ENCODE results near the gene TMEM138. TPM values are rescaled to one million over a fixed set of nuclear protein-coding genes. Genes with fewer than 3 reads are reported as not detected.

Gene TMEM138
- total RNA-seq, 1 donor from 2014 or later, result 52.3 TPM

DNA sequence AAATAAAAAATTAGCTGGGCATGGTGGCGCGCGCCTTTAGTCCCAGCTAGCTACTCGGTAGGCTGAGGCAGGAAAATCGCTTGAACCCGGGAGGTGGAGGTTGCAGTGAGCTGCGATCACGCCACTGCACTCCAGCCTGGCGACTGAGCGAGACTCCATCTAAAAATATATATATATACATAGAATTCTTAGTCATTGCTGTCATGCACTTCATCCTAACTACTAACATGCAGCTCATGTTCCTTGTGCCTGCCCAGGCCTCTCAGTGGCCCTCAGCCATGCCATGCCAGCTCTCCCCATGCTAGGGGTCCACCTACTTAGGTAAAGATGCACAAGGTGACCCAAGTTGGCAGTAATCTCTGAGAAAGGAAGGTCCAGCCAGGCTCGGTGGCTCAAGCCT, 3.6 kb upstream of the TMEM138 start:
- H3K9me3 Mint-ChIP-seq, result no peaks in the 10 kb centered on the region
- no peak overlapping the region for H3K27ac Mint-ChIP-seq

DNA sequence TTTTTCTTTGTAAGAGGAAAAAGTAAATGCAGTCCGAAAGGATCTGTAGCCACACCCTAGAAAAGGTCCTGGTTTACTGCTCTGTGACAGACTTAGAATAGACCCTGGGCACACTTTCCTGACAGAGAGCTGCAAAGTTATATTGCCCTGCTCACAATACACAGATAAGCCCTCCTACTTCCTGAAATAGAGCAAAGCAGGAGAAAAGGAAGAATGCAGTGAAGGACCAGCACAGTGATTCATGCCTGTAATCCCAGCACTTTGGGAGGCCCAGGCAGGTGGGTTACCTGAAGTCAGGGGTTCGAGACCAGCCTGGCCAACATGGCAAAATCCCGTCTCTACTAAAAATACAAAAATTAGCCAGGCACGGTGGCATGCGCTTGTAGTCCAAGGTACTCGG, 2.7 kb upstream of the TMEM138 start:
- no peak for DNase-seq (ENCODE audit: low spot score)
- H3K36me3 Mint-ChIP-seq (ENCODE audit: low read depth), result peaks cover 21% of the 10 kb centered on the region
- intact Hi-C loops (cut with micrococcal nuclease), result no loop called here
- H3K27ac Mint-ChIP-seq, result no peak overlapping the region
- H3K9me3 Mint-ChIP-seq, result no peaks in the 10 kb centered on the region
- H3K4me3 Mint-ChIP-seq (ENCODE audit: low read depth), result no peak overlapping the region
- peaks cover 22% of the 10 kb centered on the region for H3K4me1 Mint-ChIP-seq (ENCODE audit: low read depth)
- H3K27me3 Mint-ChIP-seq (ENCODE audit: low read depth), result no peaks in the 10 kb centered on the region

More for the DNA sequence above, 3.6 kb upstream of the TMEM138 start:
- peaks cover 16% of the 10 kb centered on the region for H3K36me3 Mint-ChIP-seq (ENCODE audit: low read depth)
- H3K4me1 Mint-ChIP-seq (ENCODE audit: low read depth), result peaks cover 20% of the 10 kb centered on the region
- no peak for DNase-seq (ENCODE audit: low spot score)
- H3K27me3 Mint-ChIP-seq (ENCODE audit: low read depth), result no peaks in the 10 kb centered on the region
- H3K4me3 Mint-ChIP-seq (ENCODE audit: low read depth), result no peak overlapping the region
- intact Hi-C loops (cut with micrococcal nuclease), result no loop called here

DNA sequence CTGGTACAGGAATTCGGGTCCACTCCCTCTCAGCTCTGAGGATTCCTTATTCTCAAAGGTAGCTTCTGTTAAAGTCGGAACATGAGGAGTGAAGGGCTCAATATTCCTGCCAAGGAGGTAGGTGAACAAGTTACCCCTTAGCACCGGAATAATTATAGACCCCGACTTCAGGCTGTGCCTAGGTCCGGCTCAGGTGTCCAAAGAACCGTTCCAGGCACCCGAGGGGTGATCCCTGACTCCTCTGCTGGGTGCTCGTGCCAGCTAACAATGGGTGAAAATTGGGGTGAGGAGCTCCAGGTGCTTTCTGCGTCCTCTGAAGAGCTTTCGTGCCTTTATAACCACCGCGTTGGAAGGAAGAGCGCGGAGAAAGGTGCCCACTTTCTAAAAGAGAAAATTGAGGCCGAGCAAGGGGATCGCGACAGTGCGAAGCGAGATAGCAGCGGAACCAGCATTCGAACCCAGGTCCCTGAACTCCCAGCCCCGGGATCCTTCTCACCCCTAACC, 885 bp upstream of the TMEM138 start:
- DNase-seq (ENCODE audit: low spot score), result no peak
- Mint-ChIP-seq H3K4me1 (ENCODE audit: low read depth) (peaks cover 22% of the 10 kb centered on the region), H3K4me3 (ENCODE audit: low read depth) (peak overlapping the region; percentile 100), H3K9me3 (no peaks in the 10 kb centered on the region), H3K36me3 (ENCODE audit: low read depth) (peaks cover 29% of the 10 kb centered on the region), H3K27me3 (ENCODE audit: low read depth) (no peaks in the 10 kb centered on the region), H3K27ac (peak overlapping the region; percentile 99)
- intact Hi-C loops (cut with micrococcal nuclease), result no loop called here

DNA sequence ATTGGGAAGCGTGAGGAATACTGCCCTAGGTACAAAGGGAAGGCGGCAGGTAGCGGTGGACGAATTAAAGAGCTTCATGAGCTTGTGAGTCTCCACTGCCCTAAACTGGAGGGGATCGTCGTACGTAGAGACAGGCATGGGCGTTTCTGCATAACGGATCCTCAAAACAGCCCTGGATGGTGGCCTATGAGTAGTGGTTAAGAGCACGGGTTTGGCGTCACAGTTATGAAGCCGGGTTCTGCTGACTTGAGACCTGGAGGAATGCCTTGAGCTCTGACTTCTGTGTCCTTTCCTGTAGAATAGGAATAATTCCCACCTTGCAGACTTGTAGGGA, 335 bp downstream of the TMEM138 start:
- no peaks in the 10 kb centered on the region for H3K9me3 Mint-ChIP-seq
- no peaks in the 10 kb centered on the region for H3K27me3 Mint-ChIP-seq (ENCODE audit: low read depth)
- peak overlapping the region; percentile 100 for H3K4me3 Mint-ChIP-seq (ENCODE audit: low read depth)
- peak; percentile 36 for DNase-seq (ENCODE audit: low spot score)
- peak overlapping the region; percentile 99 for H3K27ac Mint-ChIP-seq
- intact Hi-C loops (cut with micrococcal nuclease), result loop anchor here (1.0 to 2.0 kb wide), 3 partner anchors 29 to 68 kb away; partner anchors contain the start of genes DDB1, SDHAF2, TKFC and TMEM216
- H3K36me3 Mint-ChIP-seq (ENCODE audit: low read depth), result peaks cover 41% of the 10 kb centered on the region
- H3K4me1 Mint-ChIP-seq (ENCODE audit: low read depth), result peaks cover 22% of the 10 kb centered on the region

DNA sequence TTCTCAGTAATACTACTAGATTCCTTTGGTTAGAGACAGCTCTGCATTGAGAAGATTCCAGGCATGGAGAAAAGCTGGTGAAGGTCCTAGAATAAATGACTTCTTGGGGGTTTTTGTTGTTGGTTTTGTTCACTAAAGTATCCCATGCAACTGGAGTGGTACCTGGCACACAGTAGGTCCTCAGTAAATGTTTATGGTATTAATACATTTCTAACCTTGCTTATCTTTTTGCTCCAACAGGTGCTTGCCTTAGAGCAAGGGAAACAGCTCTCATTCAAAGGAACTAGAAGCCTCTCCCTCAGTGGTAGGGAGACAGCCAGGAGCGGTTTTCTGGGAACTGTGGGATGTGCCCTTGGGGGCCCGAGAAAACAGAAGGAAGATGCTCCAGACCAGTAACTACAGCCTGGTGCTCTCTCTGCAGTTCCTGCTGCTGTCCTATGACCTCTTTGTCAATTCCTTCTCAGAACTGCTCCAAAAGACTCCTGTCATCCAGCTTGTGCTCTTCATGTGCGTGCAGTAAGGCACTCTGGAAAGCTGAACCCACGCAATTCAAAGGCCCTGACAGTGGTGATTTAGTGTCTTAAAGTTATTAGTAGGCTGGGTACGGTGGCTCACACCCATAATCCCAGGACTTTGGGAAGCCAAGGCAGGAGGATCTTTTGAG, 2.0 kb downstream of the TMEM138 start:
- Mint-ChIP-seq H3K36me3 (ENCODE audit: low read depth) (peaks cover 56% of the 10 kb centered on the region), H3K4me3 (ENCODE audit: low read depth) (peak overlapping the region; percentile 100), H3K4me1 (ENCODE audit: low read depth) (peaks cover 21% of the 10 kb centered on the region), H3K9me3 (no peaks in the 10 kb centered on the region), H3K27me3 (ENCODE audit: low read depth) (no peaks in the 10 kb centered on the region), H3K27ac (no peak overlapping the region)
- DNase-seq (ENCODE audit: low spot score), result no peak
- intact Hi-C loops (cut with micrococcal nuclease), result no loop called here

DNA sequence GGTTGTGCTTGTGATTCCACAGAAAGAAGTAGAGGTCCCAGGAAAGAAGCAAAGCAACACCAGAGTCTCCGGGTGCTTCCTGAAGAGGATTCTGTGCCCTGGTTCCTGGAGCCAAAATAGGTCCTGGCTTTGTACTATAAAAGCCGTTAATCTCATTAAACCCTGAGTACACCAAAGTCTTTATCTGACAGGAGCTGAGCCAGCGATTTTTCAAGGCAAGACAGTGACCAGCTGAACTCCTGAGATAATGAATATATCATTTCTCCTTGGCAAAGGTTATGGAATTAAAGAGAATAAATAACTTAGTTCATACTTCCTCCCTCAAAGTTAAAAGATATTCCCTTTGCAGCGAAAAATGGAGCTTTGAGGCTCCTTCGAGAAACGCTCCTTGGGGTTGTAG, 5.2 kb downstream of the TMEM138 start:
- intact Hi-C loops (cut with micrococcal nuclease), result no loop called here

DNA sequence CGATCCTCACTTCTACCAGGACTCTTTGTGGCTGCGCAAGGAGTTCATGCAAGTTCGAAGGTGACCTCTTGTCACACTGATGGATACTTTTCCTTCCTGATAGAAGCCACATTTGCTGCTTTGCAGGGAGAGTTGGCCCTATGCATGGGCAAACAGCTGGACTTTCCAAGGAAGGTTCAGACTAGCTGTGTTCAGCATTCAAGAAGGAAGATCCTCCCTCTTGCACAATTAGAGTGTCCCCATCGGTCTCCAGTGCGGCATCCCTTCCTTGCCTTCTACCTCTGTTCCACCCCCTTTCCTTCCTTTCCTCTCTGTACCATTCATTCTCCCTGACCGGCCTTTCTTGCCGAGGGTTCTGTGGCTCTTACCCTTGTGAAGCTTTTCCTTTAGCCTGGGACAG, 6.5 kb downstream of the TMEM138 start:
- H3K4me1 Mint-ChIP-seq (ENCODE audit: low read depth), result peaks cover 10% of the 10 kb centered on the region
- DNase-seq (ENCODE audit: low spot score), result no peak
- H3K27me3 Mint-ChIP-seq (ENCODE audit: low read depth), result no peaks in the 10 kb centered on the region
- H3K9me3 Mint-ChIP-seq, result peaks cover 7% of the 10 kb centered on the region
- no peak overlapping the region for H3K4me3 Mint-ChIP-seq (ENCODE audit: low read depth)
- peaks cover 76% of the 10 kb centered on the region for H3K36me3 Mint-ChIP-seq (ENCODE audit: low read depth)
- no peak overlapping the region for H3K27ac Mint-ChIP-seq
- intact Hi-C loops (cut with micrococcal nuclease), result no loop called here

More for the DNA sequence above, 5.2 kb downstream of the TMEM138 start:
- H3K36me3 Mint-ChIP-seq (ENCODE audit: low read depth), result peaks cover 82% of the 10 kb centered on the region
- no peak overlapping the region for H3K4me3 Mint-ChIP-seq (ENCODE audit: low read depth)
- no peak overlapping the region for H3K27ac Mint-ChIP-seq
- H3K4me1 Mint-ChIP-seq (ENCODE audit: low read depth), result peaks cover 18% of the 10 kb centered on the region
- no peak for DNase-seq (ENCODE audit: low spot score)
- H3K27me3 Mint-ChIP-seq (ENCODE audit: low read depth), result no peaks in the 10 kb centered on the region
- H3K9me3 Mint-ChIP-seq, result peaks cover 4% of the 10 kb centered on the region

DNA sequence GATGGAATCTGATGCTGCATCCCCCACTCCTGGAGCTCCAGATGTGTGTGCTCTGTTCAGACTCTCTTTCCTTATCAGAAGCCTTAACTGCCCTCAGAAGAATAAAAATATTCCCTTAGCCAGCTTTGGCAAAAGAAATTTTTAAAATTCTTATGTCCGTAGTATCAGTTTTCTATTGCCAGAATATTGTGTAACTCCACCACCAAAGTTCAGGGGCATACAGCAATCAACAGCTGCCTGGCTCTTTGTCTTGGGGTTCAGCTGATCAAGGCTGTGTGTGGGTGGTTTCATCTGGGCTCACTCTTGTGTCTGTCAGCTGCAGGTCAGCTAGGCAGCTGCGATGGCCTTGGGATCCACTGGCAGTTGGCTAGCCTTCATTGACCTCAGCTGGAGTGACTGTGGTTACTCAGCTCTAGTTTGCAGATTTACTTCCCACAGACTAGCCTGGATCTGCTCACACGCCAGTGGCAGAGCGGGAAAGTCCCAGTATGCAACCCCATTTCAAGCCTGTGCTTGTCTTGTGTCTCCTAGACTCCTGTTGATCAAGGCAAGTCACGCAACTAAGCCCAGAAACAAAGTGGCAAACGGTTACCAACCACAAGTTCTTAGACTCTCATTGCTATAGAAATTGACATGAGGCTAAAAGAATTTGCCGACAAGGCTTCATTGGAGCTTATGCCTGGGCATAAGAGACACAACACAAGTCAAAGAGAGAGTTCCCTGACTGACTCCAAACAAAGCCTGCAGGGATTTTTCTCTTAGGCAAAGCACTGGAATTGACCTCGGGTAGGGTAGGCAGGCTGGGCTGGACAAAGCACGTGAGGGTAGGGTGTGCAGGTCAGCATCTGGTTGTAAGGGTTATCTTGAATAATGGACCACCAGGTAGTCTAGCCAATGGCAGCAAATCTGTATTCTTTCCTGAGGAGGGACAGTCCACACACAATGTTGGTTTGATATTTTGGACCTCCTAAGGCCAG, 7.5 kb downstream of the TMEM138 start:
- DNase-seq (ENCODE audit: low spot score), result no peak
- Mint-ChIP-seq H3K27ac (peak overlapping the region; percentile 4), H3K27me3 (ENCODE audit: low read depth) (no peaks in the 10 kb centered on the region), H3K4me1 (ENCODE audit: low read depth) (peaks cover 8% of the 10 kb centered on the region), H3K4me3 (ENCODE audit: low read depth) (no peak overlapping the region), H3K9me3 (peaks cover 7% of the 10 kb centered on the region), H3K36me3 (ENCODE audit: low read depth) (peaks cover 72% of the 10 kb centered on the region)
- intact Hi-C loops (cut with micrococcal nuclease), result no loop called here

DNA sequence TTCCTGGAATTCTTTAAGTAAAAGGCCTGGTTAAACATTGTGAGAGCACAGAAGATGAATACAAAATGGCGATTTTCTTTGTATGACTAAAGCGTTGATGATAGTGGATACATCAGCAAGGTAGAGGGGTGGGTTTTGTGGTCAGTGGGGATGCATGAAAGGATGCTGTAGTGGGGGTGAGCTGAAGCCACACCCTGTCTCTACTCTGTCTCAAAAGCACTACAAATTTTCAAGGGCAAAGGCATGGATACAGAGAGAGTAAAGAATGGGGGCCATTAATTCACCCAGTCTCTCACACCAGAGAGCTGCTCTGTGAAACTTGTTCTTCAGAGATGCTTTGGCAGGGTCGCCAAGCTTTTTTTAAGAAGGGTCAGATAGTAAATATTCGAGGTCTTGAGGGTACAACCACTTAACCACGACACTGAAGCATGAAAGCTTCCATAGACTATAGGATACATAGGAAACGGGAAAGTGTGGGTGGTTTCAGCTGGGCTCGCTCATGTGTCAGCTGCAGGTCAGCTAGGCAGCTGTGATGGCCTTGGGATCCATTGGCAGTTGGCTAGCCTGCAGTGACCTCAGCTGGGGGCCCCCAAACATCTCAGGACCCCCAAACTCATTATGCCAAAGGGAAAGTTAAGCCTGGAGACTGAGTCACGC, 8.3 kb downstream of the TMEM138 start:
- Mint-ChIP-seq H3K4me1 (ENCODE audit: low read depth) (peaks cover 8% of the 10 kb centered on the region), H3K27ac (no peak overlapping the region), H3K27me3 (ENCODE audit: low read depth) (no peaks in the 10 kb centered on the region), H3K36me3 (ENCODE audit: low read depth) (peaks cover 73% of the 10 kb centered on the region), H3K4me3 (ENCODE audit: low read depth) (no peak overlapping the region), H3K9me3 (peaks cover 7% of the 10 kb centered on the region)
- intact Hi-C loops (cut with micrococcal nuclease), result no loop called here
- DNase-seq (ENCODE audit: low spot score), result no peak

DNA sequence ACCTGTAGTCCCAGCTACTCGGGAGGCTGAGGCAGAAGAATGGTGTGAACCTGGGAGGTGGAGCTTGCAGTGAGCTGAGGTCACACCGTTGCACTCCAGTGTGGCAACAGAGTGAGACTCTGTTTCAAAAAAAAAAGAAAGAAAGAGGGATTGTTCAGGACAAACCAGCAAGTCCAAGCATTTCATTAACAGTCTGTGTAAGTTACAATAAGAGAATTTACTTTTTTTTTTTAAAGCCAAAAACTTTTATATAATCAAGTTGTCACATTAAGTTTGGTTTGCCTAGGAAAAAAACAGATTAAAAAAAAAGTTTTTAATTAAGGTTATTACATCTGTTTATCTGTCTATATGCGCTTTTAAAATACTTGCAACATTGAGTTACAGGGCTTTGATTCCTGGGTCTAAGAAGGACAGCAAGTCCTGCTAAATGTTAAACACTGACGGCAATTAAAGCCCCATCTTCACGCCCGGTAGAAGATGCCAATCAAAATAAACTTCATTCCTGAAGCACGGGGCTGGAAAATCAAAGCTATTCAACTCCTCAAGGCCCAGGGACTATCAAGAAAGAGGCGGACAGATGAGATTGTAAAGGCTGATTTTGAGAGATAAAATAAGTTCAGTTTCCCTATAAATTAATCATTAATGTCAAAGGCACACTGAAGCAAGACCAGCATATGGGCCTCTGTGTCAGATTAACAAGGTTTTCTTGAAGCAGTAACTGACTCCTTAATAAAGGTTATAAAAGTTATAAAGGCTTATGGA, 10.7 kb downstream of the TMEM138 start:
- no peak overlapping the region for H3K27ac Mint-ChIP-seq
- peaks cover 7% of the 10 kb centered on the region for H3K9me3 Mint-ChIP-seq
- no peak overlapping the region for H3K4me3 Mint-ChIP-seq (ENCODE audit: low read depth)
- no peaks in the 10 kb centered on the region for H3K27me3 Mint-ChIP-seq (ENCODE audit: low read depth)
- peaks cover 68% of the 10 kb centered on the region for H3K36me3 Mint-ChIP-seq (ENCODE audit: low read depth)
- DNase-seq (ENCODE audit: low spot score), result no peak
- intact Hi-C loops (cut with micrococcal nuclease), result no loop called here
- peaks cover 8% of the 10 kb centered on the region for H3K4me1 Mint-ChIP-seq (ENCODE audit: low read depth)

DNA sequence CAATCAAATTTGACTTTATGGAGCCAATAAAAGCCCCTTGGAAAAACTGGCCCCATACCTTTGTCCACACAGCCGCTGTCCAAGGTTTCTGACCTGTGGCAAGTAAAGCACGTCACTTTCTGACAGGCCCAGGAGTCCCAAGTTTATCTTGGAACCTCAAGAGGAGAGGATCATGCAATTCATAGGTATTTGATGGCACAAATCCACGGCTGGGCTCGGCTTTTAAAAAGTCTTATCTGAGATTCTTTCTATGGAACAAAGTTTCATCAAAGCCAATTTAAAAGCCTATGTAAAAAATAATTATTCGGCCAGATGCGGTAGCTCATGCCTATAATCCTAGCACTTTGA, 13.6 kb downstream of the TMEM138 start:
- intact Hi-C loops (cut with micrococcal nuclease), result no loop called here
- DNase-seq (ENCODE audit: low spot score), result no peak
- Mint-ChIP-seq H3K27me3 (ENCODE audit: low read depth) (no peaks in the 10 kb centered on the region), H3K9me3 (peaks cover 7% of the 10 kb centered on the region), H3K4me1 (ENCODE audit: low read depth) (no peaks in the 10 kb centered on the region), H3K4me3 (ENCODE audit: low read depth) (no peak overlapping the region), H3K36me3 (ENCODE audit: low read depth) (peaks cover 41% of the 10 kb centered on the region), H3K27ac (no peak overlapping the region)

DNA sequence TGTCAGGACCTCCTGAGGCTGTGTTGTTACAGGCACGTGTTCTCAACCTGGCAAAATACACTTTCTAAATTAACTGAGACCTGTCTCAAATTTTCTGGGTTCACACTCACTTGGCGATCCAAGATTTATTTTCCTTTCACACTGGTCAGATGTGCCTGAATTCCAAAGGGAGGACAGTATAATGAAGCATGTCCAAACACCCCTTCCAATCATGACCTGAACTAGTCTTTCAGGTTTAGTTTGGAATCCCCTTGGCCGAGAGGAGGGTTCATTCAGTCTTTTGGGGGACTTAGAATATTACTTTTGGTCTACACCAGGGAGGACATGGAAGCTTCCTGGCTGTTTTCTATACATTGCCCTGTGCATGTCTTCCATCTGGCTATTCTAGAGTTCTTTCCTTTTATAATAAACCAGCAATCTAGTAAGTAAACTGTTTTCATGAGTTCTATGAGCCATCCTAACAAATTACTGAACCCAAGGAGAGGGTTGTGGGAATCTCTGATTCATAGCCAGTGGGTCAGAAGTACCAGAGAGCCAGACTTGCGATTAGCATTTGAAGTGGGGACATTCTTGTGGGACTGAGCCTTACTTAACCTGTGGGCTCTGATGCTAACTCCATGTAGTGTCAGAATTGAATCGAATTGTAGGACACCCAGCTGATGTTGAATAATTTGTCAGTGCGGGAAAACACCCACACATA, 15.4 kb downstream of the TMEM138 start:
- Mint-ChIP-seq H3K4me3 (ENCODE audit: low read depth) (no peak overlapping the region), H3K27me3 (ENCODE audit: low read depth) (no peaks in the 10 kb centered on the region), H3K4me1 (ENCODE audit: low read depth) (no peaks in the 10 kb centered on the region), H3K9me3 (peaks cover 4% of the 10 kb centered on the region), H3K27ac (no peak overlapping the region), H3K36me3 (ENCODE audit: low read depth) (peaks cover 26% of the 10 kb centered on the region)
- DNase-seq (ENCODE audit: low spot score), result no peak
- intact Hi-C loops (cut with micrococcal nuclease), result no loop called here
